GM10847 (cell line): ENCODE results near the gene USP3.

Source experiments
- POLR2A ChIP-seq: IDR thresholded peaks from 2 replicates; pipeline ENCODE4 v1.6.1; 2011; ENCODE audit not compliant: insufficient read length; ENCODE audit errors: extremely low read depth

The USP3 gene

GRCh38 chr15:63600616-63601025 is 96.2 kb downstream of the USP3 start:
- TF ChIP-seq POLR2A, result peak; percentile 66

- TF ChIP-seq POLR2A, result peak; percentile 44
These were observed 96.8 kb downstream of the USP3 start for GRCh38 chr15:63601026-63601703.

GRCh38 chr15:63601704-63602185 is 97.4 kb downstream of the USP3 start:
- TF ChIP-seq POLR2A, result no peak

GRCh38 chr15:63602595-63602994 is 98.2 kb downstream of the USP3 start:
- TF ChIP-seq POLR2A, result no peak

- no peak for TF ChIP-seq POLR2A
These were observed 99.1 kb downstream of the USP3 start for GRCh38 chr15:63603516-63603915.

GRCh38 chr15:63604281-63604680 is 99.9 kb downstream of the USP3 start:
- TF ChIP-seq POLR2A, result no peak

GRCh38 chr15:63605036-63605435 is 100.6 kb downstream of the USP3 start:
- no peak for TF ChIP-seq POLR2A

GRCh38 chr15:63605816-63606215 is 101.4 kb downstream of the USP3 start:
- TF ChIP-seq POLR2A, result no peak

GRCh38 chr15:63606308-63606707 is 101.9 kb downstream of the USP3 start:
- TF ChIP-seq POLR2A, result no peak

- TF ChIP-seq POLR2A, result no peak
These were observed 104.6 kb downstream of the USP3 start for GRCh38 chr15:63608989-63609388.

- no peak for TF ChIP-seq POLR2A
These were observed 105.1 kb downstream of the USP3 start for GRCh38 chr15:63609448-63609847.

- TF ChIP-seq POLR2A, result no peak
These were observed 105.9 kb downstream of the USP3 start for GRCh38 chr15:63610209-63610841.

- no peak for TF ChIP-seq POLR2A
These were observed 106.8 kb downstream of the USP3 start for GRCh38 chr15:63611177-63611576.

GRCh38 chr15:63612300-63612699 is 107.9 kb downstream of the USP3 start:
- no peak for TF ChIP-seq POLR2A

- TF ChIP-seq POLR2A, result no peak
These were observed 111.5 kb downstream of the USP3 start for GRCh38 chr15:63615935-63616334.

- no peak for TF ChIP-seq POLR2A
These were observed 119.0 kb downstream of the USP3 start for GRCh38 chr15:63623232-63623969.
